B cell (primary cell): ENCODE results near the gene IRAK4. TPM values are rescaled to one million over a fixed set of nuclear protein-coding genes. Genes with fewer than 3 reads are reported as not detected.

Experiments used
- ATAC-seq: fragments of 200-7000 bp; cut with Tn5 transposase; one replicate; pipeline ENCODE4 v1.10.0; 2021; ENCODE audit warnings: low read depth, mild to moderate bottlenecking, moderate number of reproducible peaks, moderate library complexity
- CTCF ChIA-PET: fragments of 350-600 bp; sonication (Branson Sonifier 250); formaldehyde crosslinking; loops from one replicate; lab custom pipeline; 2021; ENCODE audit warnings: antibody characterized with exemption, inconsistent platforms; lab: Charles Lee
- POLR2A ChIA-PET: fragments of 350-600 bp; sonication (Branson Sonifier 250); formaldehyde crosslinking; loops from one replicate; lab custom pipeline; 2021; ENCODE audit warnings: antibody characterized with exemption; lab: Charles Lee
- DNase-seq: peaks from one replicate; pipeline ENCODE4 v3.0.0; 2013
- H2AFZ ChIP-seq: 2 replicates; pipeline ENCODE4 v1.6.1; 2012; ENCODE audit warnings: mild to moderate bottlenecking, low read depth, low read length; ENCODE audit not compliant: insufficient read depth, poor library complexity, severe bottlenecking
- H3K27ac ChIP-seq, 2 donors: 1 replicate in 1 of 2; 2 replicates in 1 of 2; pipeline ENCODE4 v1.5.1; 2012 to 2013; ENCODE audit warnings: low read length in 2 of 2, mild to moderate bottlenecking in 2 of 2, moderate library complexity in 1 of 2
- H3K27me3 ChIP-seq, 4 experiments: fragments of 200-600 bp in 1 of 4; sonication (generic) in 1 of 4; replicated peaks in 1 of 4; 1 replicate in 2 of 4; 2 replicates in 2 of 4; pipeline versions ENCODE4 v1.6.1 to v1.7.0; 2013 to 2016; ENCODE audit warnings: low read length in 3 of 4, mild to moderate bottlenecking in 2 of 4, mixed read lengths in 1 of 4, moderate library complexity in 1 of 4; ENCODE audit not compliant: insufficient read depth in 4 of 4, control insufficient read depth in 3 of 4; ENCODE audit errors: control extremely low read depth in 1 of 4
- H3K36me3 ChIP-seq, 2 experiments: replicated peaks in 1 of 2; 1 replicate in 1 of 2; 2 replicates in 1 of 2; pipeline versions ENCODE4 v1.6.1 to v1.7.1; 2013; ENCODE audit warnings: low read length in 1 of 2; ENCODE audit not compliant: insufficient read depth in 2 of 2, control insufficient read depth in 1 of 2; ENCODE audit errors: control extremely low read depth in 1 of 2, extremely low read depth in 1 of 2
- H3K4me1 ChIP-seq, 2 donors: fragments of 200-600 bp in 1 of 2; sonication (generic) in 1 of 2; 1 replicate in 1 of 2; 2 replicates in 1 of 2; pipeline versions ENCODE4 v1.5.1 to v1.6.1; 2013 to 2017; ENCODE audit warnings: low read length in 2 of 2; ENCODE audit not compliant: control insufficient read depth in 2 of 2, insufficient read depth in 2 of 2
- H3K4me2 ChIP-seq: replicated peaks from 2 replicates; pipeline ENCODE3; 2012; ENCODE audit warnings: mild to moderate bottlenecking, low read depth, low read length; ENCODE audit not compliant: poor library complexity, severe bottlenecking
- H3K4me3 ChIP-seq, 5 experiments: fragments of 200-600 bp in 1 of 5; sonication (generic) in 1 of 5; 1 replicate in 3 of 5; 2 replicates in 2 of 5; pipeline versions ENCODE4 v1.5.1 to v1.7.0; 2011 to 2016; ENCODE audit warnings: low read length in 4 of 5, mild to moderate bottlenecking in 4 of 5, low read depth in 2 of 5, control low read depth in 1 of 5, moderate library complexity in 1 of 5; ENCODE audit not compliant: insufficient read depth in 1 of 5; ENCODE audit errors: control extremely low read depth in 1 of 5, extremely low read depth in 1 of 5
- H3K79me2 ChIP-seq: fragments of 200-600 bp; sonication (generic); one replicate; pipeline ENCODE4 v1.6.0; 2016; ENCODE audit warnings: low read length; ENCODE audit not compliant: control insufficient read depth, insufficient read depth
- H3K9ac ChIP-seq: fragments of 200-600 bp; sonication (generic); 2 replicates; pipeline ENCODE4 v1.6.1; 2017; ENCODE audit warnings: mild to moderate bottlenecking, low read length, moderate library complexity
- H3K9me3 ChIP-seq, 3 donors: one replicate each; pipeline versions ENCODE4 v1.6.1 to v1.7.1; 2013; ENCODE audit warnings: low read length in 2 of 3; ENCODE audit not compliant: control insufficient read depth in 2 of 3, insufficient read depth in 1 of 3; ENCODE audit errors: control extremely low read depth in 1 of 3
- H4K20me1 ChIP-seq: 2 replicates; pipeline ENCODE4 v1.6.0; 2012; ENCODE audit warnings: mild to moderate bottlenecking, low read length; ENCODE audit not compliant: insufficient read depth, control insufficient read depth, poor library complexity, severe bottlenecking
- H3K27ac Mint-ChIP-seq: one replicate; pipeline ENCODE4 v1.8.0; 2021; ENCODE audit warnings: mixed read lengths
- H3K27me3 Mint-ChIP-seq: one replicate; pipeline ENCODE4 v1.8.0; 2021; ENCODE audit warnings: mixed read lengths
- H3K4me1 Mint-ChIP-seq: one replicate; pipeline ENCODE4 v1.8.0; 2021; ENCODE audit warnings: mixed read lengths
- H3K4me3 Mint-ChIP-seq: one replicate; pipeline ENCODE4 v1.8.0; 2021; ENCODE audit warnings: mixed read lengths
- H3K9me3 Mint-ChIP-seq: one replicate; pipeline ENCODE4 v1.8.0; 2022; ENCODE audit warnings: mixed read lengths; ENCODE audit not compliant: insufficient read depth
- CTCF ChIP-seq: fragments of 200-600 bp; IDR thresholded peaks from one replicate; pipeline ENCODE4 v1.8.0; 2022; ENCODE audit warnings: antibody characterized with exemption, mild to moderate bottlenecking
- EZH2 ChIP-seq: IDR thresholded peaks from 2 replicates; pipeline ENCODE4 v1.6.1; 2012; ENCODE audit warnings: borderline replicate concordance, low read depth, mild to moderate bottlenecking, moderate library complexity, low read length; ENCODE audit not compliant: insufficient read depth, poor library complexity, severe bottlenecking
- WGBS: methylation state at CpG from one replicate; pipeline ENCODE4 v1.1.5; 2013; ENCODE audit warnings: missing lambda C conversion rate; ENCODE audit not compliant: insufficient coverage; 5-methylcytosine and 5-hydroxymethylcytosine counted together
- intact Hi-C: fragments of 100-400 bp; cut with micrococcal nuclease; formaldehyde crosslinking; loops from one replicate; pipeline ENCODE4 v1.10.0; 2022
- polyA plus RNA-seq: library from polyadenylated mRNA; depleted of rRNA; stranded (reverse); fragments of >200 nt; gene quantifications from 2 replicates; pipeline ENCODE4 v1.2.3, GENCODE V29; 2012
- total RNA-seq, 2 donors: library from RNA; stranded (reverse); fragments of 120-200 nt in 1 of 2; gene quantifications; 1 replicate in 1 of 2; 2 replicates in 1 of 2; pipeline versions ENCODE4 v1.2.3 to v1.2.4, GENCODE V29; 2013 to 2022

Gene IRAK4
- total and polyA plus RNA-seq, 2 donors (not counting 1 experiment from before 2014, with no cell fraction given), result 36.4 to 47.0 TPM

DNA sequence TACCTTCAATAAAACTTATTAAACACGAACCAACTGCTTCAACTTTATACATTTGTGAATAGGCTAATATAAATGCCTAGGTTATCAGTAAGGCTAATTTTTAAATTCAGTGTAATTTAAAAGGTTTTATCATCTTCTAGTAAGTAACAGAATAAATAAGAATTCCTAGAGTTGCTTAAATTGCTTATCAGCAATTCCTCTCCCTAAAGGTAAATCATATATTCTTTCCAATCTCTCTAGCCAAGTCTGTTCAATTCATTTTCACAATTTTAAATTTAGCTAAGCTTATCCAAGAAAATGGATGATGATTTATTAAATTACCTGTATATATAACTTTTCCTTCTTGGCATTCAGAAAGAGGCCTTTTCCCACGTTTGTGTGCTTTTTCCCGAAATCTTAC, 4.7 kb upstream of the IRAK4 start:
- no peaks in the 10 kb centered on the region for H3K9me3 ChIP-seq
- no peaks in the 10 kb centered on the region for H3K9me3 Mint-ChIP-seq
- H3K79me2 ChIP-seq, result peaks cover 29% of the 10 kb centered on the region
- H3K36me3 ChIP-seq, result peaks cover 2 to 3% of the 10 kb centered on the region in 2 experiments
- no peak overlapping the region for H3K4me3 ChIP-seq
- 100% methylated on average over 1 of the region's 3 CpGs for WGBS
- peaks cover 9 to 13% of the 10 kb centered on the region in 2 donors for H3K4me1 ChIP-seq
- H3K4me1 Mint-ChIP-seq, result peaks cover 52% of the 10 kb centered on the region
- H2AFZ ChIP-seq, result no peak overlapping the region
- POLR2A ChIA-PET, result interaction anchor here (0.6 kb wide), 1 partner anchor 17 kb away, joined by 4 read pairs; no protein-coding TSS in a partner anchor
- no peak overlapping the region for H3K9ac ChIP-seq
- intact Hi-C loops, result loop anchor here (10.0 kb wide), 1 partner anchor 1429 kb away; the partner anchor contains the start of genes PPHLN1 and ZCRB1
- no peaks in the 10 kb centered on the region for H3K27me3 ChIP-seq
- H3K4me2 ChIP-seq, result no peak overlapping the region
- TF ChIP-seq CTCF, result no peak
- no peak for TF ChIP-seq EZH2
- ATAC-seq, result no peak
- no peaks in the 10 kb centered on the region for H4K20me1 ChIP-seq
- H3K27ac ChIP-seq, result no peak overlapping the region
- DNase-seq, result no peak
- CTCF ChIA-PET, result no interaction called here
- H3K27ac Mint-ChIP-seq, result no peak overlapping the region
- no peaks in the 10 kb centered on the region for H3K27me3 Mint-ChIP-seq
- no peak overlapping the region for H3K4me3 Mint-ChIP-seq

GRCh38 chr12:43758247-43758727, 464 bp upstream of the IRAK4 start:
- Mint-ChIP-seq H3K27me3 (no peaks in the 10 kb centered on the region), H3K9me3 (no peaks in the 10 kb centered on the region), H3K27ac (peak overlapping the region; percentile 91), H3K4me1 (peaks cover 71% of the 10 kb centered on the region), H3K4me3 (peak overlapping the region; percentile 97)
- ChIA-PET POLR2A (interaction anchor here (0.6 to 3.0 kb wide), 4 partner anchors 48 to 1694 kb away, joined by 3 to 29 read pairs (median 4); partner anchors contain the start of gene TWF1), CTCF (interaction anchor here (0.8 to 1.5 kb wide), 2 partner anchors 49 to 124 kb away, joined by 3 to 10 read pairs; no protein-coding TSS in a partner anchor)
- TF ChIP-seq EZH2, result no peak
- no peak for TF ChIP-seq CTCF
- H3K27me3 ChIP-seq, result no peaks in the 10 kb centered on the region
- DNase-seq (no peak), ATAC-seq (peak; percentile 5)
- H3K4me2 ChIP-seq, result peak overlapping the region; percentile 76
- intact Hi-C loops, result loop anchor here (1.0 to 10.0 kb wide), 7 partner anchors 48 to 1519 kb away; partner anchors contain the start of genes ANO6, PPHLN1, TMEM117 and TWF1
- H4K20me1 ChIP-seq, result peaks cover 15% of the 10 kb centered on the region
- H3K4me1 ChIP-seq, result peaks cover 36 to 40% of the 10 kb centered on the region in 2 donors
- H3K9me3 ChIP-seq, result no peaks in the 10 kb centered on the region
- peak overlapping the region; percentile 85 for H3K9ac ChIP-seq
- peak overlapping the region; percentile 95 for H2AFZ ChIP-seq
- H3K4me3 ChIP-seq, result peak overlapping the region; percentile 79 to 98 (median 92)
- H3K36me3 ChIP-seq, result peaks cover 2% of the 10 kb centered on the region in 2 experiments
- peaks cover 70% of the 10 kb centered on the region for H3K79me2 ChIP-seq
- peak overlapping the region; percentile 95 to 96 for H3K27ac ChIP-seq
- 0% methylated on average over 13 of the region's 18 CpGs for WGBS
